NCI-H345 (cell line): ENCODE data around the gene NBDY.
A peak's percentile ranks its signal among the peaks of the same experiment; 100 is the strongest.

Experiments
- DNase-seq: peaks from one replicate; lab custom pipeline; 2025; lab: John Stamatoyannopoulos, UW

Gene NBDY

DNA sequence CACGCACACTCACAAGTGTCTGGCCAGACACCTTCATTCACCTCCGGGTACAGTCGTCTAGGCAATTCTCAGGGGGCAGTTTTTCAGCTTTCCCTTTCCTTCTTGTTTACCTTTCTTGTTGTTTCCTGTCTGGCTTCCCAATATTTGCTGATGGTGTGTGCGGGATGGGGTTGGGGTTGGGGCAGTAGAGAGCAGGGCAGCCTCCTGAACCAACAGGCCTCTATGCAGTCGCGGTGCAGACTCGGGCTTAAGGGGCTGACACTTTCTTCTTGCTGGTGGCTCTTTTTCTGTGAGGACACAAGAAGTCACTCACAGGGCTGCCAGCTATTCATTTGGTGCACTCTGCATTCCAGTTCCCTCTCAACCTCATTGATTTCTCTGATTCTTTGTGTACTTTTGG, 56.4 kb downstream of the NBDY start:
- no peak for DNase-seq

DNA sequence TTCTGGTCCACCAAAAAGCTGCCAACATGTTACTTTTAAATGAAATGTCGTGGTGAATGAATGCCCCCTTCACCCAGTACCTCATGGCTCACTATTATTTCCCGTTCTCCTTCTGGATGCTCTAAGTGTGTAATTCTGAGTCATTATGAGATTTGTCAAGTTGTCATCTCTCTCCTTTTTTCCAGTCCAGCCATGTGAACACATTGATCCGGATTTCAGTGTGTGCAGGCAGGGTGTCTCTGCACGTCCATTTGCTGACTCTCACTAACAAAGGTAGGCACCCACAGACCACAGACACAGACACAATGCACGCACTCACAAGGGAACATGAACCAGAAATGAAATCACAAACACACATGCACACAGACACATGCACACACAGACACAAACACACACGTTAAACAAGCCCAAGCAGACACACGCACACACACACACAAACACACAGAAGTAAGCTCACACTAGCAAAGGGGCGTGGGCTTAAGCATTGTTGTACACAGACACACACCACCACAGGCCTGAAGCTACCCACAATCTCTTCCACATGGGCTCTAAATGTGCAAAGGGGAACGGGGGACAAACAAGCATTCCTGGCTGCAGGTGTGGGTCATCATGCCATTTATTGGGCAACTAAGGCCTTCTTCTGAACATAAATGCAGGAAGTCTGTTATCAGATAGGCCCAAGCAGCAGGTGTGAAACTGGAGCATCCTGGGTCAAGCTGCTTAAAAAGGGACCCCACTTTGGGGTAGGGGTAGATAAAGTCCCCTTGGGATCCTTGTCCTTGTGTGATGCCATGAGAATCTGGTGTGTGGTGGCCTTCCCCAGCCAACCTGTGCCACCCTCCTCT, 58.1 kb downstream of the NBDY start:
- DNase-seq: no peak

DNA sequence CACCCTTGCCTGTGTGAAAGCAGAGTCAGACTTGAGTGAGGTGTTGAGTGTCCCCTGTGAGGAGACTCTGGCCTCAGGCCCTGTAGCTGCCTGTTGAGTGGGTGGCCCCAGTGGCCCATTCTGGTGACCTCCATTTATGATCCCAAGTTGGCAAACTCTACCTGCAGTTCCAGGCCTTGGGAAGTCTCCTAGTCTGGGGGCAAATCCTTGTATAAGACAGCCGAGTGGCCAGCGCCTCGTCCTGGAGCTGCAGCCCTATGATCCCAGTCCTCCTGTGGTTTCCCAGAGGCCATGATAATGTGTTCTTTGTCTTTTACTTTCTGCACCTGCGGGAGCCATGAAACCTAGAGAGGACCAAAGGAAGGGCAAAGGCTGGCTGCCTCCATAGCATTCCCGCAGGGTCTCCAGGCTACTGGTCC, 58.7 kb downstream of the NBDY start:
- no peak for DNase-seq

DNA sequence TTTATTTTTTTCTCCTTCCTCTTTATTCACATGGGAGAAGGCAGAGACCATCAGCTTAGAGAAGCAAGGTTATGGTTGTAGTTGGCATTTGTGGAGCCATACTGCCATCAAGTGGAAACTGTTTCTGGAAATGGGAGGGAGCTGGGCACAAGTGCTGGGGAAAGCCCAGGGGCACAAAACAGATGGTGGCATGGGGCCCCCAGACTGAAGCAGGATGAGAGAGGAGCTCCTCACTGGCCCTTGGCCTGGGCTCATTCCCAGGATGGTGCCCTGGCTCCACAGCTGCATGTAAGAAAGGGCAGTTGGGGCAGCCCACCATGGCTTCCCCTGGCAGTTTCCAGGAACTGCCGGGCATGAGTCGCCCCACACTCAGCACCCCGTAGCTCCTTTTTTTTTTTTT, 59.2 kb downstream of the NBDY start:
- DNase-seq: no peak

DNA sequence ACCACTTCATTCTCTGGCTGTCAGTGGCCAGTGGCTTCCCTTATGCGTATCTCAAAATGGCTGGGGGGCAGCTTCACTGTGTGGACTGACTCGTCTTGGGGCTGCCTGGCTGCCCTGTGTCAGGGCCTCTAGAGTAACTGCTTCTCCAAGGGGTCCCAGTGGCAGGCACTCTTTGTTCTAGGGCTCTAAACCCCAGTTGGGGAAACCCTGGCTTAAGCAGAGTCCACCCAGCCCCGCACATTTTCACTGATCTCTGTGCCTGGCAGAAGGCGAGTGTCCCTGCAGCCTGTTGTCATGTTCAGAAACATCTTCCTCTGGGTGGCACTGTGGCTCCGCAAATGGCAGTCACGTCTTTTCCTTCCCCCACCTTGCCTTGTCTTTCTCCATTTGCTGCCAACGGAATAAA, 59.7 kb downstream of the NBDY start:
- no peak for DNase-seq

DNA sequence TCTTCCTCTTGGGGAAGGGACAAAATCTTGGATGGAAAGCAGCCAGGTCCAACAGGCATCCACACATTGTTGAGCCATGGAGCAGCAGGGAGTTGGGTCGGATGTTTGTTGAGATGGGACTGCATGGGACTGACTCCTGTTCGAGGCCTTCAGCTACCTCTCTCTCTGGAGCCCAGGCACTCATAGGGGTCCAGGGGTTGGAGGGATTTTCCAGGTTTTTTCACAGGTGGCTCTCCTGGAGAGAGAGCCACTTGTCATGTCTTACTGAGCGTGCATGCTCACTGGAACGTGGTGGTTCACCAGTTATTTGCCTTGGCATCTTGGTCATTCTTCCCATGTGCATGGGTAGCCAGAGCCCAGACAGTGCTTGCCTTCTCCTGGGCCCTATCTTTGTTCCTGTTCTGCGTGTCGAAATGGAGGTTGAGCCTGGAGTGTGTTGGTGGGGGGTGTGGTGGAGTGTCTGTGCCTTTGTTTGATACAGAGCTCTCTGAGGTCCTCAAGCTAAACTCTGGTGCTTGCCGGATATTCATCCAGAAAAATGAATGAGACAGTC, 60.6 kb downstream of the NBDY start:
- DNase-seq: no peak

DNA sequence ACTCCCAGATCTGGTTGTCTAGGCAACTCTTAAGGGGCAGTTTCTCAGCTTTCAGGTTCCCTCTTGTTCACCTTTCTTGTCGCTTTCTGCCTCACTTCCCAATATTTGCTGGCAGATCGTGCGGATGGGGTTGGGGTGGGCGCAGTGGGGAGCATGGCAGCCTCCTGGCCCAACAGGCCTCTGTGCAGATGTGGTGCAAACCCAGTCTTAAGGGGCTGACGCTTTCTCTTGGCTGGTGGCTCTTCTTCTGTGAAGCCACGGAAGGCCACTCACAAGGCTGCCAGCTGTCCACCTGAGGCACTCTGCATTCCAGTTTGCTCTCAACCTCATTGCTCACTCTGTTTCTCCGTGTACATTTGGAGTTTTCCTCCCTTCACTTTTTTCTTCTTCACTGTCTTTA, 61.7 kb downstream of the NBDY start:
- no peak for DNase-seq

DNA sequence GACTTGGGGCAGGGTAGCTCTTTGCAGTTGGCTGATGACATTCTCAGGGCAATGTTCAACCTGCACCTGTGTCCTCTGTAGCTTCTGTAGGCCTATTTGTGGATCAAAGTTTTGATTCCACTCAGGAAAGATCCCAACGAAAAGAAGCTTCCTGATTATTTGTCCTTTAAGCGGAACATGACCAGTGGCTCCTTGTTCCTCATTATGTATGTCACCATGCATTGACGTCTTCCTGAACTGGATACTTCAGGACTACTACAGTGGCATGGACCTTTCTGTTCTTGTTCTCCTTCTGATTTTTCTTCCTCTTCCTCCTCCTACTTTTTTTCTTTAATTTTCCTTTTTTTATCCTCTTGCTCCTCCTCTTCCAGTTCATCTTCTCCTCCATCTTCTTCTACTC, 62.4 kb downstream of the NBDY start:
- no peak for DNase-seq

DNA sequence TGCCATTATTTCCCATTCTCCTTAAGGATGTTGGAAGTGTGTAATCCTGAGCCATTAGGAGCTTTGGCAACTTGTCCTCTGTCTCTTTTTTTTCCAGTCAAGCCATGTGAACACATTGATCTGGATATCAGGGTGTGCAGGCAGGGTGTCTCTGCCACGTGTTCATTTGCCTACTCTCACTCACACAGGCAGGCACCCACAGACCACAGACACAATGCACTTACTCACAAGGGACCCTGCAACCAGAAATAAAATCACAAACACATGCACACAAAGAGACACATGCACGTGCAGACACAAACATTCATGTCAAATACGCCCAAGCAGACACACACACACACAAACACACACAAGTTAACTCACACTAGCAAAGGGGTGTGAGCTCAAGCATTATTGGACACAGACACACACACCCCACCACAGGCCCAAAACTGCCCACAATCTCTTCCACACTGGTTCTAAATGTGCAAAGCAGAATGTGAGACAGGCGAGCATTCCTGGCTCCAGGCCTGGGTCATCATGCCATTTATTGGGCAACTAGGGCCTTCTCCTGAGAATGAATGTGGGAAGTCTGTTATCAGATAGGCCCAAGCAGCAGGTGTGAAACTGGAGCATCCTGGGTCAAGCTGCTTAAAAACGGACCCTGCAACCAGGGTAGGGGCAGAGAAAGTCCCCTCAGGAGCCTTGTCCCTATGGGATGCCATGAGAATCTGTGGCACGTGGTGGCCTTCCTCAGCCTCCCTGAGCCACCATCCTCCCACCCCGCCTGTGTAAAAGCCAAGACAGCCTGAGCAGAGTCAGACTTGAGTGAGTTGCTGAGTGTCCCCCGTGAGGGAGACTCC, 63.4 kb downstream of the NBDY start:
- DNase-seq: no peak

DNA sequence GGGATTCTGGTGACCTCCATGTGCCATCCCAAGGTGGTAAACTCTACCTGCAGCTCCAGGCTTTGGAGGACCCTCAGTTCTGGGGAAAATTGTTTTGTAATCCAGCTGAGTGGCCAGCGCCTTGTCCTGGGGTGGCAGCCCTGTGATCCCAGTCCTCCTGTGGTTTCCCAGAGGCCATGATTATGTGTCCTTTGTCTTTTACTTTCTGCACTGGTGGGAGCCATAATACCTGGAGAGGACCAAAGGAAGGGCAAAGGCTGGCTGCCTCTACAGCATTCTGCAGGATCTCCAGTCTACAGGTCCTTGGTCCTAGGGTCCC, 64.0 kb downstream of the NBDY start:
- no peak for DNase-seq

DNA sequence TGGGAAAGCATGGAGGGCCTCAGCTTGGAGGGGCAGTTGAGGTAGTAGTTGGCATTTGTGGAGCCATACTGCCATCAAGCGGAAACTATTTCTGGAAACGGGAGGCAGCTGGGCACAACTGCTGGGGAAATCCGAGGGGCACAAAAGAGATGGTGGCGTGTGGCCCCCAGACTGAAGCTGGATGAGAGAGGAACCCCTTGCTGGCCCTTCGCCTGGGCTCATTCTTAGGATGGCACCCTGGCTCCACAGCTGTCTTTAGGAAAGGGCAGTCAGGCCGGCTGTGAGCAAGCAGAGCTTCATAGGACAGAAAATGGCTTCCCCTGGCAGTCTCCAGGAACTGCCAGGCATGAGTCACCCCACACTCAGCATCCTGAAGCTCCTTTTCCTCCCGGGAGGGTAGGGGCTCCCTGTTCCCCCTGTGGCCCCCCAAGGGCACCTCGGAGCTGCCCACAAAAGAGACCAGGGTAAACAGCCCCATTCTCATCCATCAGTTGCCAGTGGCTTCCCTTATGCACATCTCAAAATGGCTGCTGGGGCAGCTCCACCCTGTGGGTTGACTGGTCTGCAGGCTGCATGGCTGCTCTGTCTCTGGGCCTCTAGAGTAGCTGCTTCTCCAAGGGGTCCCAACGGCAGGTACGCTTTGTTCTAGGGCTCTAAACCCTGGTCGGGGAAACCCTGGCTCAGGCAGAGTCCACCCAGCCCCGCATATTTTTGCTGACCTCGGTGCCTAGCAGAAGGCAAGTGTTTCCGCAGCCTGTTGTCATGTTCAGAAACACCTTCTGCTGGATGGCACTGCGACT, 64.7 kb downstream of the NBDY start:
- no peak for DNase-seq

DNA sequence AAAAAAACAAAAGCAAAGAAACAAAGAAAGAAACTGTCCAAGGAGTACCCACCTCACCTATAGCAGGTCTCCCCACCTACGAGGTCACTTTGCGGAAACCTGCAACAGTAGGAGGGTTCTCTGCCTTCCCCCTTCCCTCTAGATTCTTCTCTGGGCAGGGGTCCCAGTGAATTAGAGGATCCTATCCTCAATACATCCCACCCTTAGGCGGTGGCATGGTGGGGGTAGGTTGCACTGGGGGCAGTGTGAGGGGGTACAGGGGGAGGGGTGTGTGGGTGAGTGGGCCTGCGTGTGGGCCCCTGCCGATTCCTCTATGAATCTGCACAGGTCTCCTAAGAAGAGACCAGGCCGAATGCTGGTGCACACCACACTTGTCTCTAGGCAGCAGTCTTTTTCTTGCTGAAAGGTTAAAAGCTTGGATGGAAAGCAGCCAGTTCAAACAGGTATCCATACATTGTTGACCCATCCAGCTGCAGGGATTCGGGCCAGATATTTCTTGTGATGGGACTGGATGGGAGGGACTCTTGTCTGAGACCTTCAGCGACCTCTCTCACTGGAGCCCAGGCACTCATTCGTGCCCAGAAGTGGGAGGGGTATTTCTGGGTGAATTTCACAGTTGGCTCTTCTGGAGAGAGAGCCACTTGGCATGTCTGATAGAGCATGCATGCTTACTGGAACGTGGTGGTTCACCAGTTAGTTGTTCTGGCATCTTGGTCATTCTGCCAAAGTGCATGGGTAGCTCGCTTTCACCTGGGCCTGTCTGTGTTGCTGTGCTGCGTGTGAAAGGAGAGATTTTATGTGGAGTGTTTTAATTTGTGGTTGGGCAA, 65.6 kb downstream of the NBDY start:
- no peak for DNase-seq

DNA sequence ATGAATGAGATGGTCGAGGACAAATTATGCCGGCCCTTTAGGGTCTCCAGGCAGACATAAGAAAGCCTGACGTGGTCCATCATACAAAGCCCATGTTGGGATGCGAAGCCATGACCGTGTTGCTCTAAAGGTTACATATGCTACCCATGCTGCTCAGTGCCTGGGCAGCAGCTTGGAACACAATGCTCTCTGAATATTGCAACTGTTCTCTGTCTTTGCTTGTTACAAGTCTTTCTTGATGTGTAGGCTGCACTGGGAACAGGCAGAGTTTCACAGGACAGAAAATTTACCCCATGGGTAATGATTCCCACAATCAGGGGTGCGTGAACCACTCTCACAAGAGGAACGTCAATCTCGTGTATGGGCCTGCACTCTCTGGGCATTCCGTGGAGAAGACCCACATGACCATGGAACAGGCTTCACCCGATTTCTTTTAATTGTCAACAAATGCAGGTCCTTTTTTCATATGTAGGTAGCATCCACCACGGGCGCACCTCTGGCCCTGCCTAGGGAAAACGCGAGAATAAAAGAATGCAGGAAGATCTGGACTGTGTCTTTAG, 66.3 kb downstream of the NBDY start:
- no peak for DNase-seq

DNA sequence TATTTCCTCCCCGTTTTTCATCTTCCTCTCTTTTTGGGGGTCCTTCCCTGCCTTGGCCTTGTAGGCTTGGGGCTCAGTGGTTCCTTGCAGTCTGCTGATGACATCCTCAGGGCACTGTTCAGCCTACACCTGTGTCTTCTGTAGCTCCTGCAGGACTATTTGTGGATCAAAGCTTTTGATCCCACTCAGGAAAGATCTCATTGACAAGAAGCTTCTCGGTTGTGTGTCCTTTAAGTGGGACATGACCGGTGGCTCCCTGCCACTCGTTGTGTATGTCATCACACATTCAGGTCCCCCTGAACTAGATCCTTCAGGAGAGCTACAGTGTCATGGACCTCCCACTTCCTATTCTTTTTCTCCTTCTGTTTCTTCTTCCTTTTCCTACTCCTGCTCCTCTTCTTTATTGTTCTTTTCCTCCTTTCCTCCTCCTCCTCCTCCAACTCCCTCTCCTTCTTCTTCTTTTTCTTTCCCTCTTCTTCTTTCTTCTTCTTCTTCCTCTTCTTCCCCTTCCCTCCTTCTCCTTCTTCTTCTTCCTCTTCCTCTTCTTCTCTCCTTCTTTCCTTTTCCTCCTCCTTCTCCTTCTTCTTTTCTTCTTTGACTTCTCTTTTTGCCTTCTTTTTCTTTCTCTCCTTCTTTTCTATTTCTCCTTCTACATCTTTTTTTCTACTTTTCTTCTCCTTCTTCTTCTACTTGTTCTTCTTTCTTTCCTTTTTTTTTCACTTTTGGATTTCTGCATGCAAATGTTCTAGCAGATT, 67.8 kb downstream of the NBDY start:
- DNase-seq: no peak

DNA sequence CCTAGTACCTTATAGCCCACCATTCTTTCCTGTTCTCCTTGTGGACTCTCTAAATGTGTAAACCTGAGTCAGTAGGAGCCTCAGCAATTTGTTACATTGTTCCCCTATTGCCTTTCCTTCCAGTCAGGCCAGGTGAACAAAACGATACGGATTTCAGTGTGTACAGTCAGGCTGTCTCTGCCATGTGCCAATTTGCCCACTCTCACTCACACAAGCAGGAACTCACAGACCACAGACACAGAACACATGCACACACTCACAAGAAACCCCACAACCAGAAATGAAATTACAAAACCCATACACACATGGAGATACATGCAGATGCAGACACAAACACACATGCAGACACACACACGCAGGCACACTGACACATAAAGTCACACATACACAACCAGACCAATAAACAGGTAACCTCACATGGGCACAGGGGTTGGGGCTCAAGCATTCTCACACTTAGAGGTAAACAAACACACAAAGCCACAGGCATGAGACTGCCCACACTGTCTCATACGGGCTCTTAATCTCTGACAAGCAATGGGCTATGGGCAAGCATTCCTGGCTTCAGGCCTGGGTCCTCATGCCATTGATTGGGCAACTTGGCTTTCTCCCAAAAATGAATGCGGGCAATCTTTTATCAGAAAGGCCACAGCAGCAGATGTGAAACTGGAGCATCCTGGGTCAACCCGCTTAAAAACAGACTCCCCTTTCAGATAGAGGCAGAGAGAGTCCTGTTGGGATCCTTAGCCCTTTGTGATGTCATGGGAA, 68.7 kb downstream of the NBDY start:
- no peak for DNase-seq

DNA sequence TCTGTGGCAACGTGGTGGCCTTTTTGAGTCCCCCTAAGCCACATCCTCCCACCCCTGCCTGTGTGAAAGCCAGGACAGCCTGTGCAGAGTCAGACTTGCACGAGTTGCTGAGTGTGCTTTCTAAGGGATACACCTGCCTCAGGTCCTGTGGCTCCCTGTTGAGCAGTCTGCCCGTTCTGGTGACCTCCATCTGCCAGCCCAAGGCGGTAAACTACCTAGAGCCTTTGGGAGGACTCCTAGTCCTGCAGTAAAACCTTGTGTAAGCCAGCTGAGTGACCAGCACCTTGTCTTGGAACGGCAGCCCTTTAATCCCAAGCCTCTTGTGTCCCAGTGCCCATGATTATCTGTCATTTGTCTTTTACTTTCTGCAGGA, 69.3 kb downstream of the NBDY start:
- no peak for DNase-seq

DNA sequence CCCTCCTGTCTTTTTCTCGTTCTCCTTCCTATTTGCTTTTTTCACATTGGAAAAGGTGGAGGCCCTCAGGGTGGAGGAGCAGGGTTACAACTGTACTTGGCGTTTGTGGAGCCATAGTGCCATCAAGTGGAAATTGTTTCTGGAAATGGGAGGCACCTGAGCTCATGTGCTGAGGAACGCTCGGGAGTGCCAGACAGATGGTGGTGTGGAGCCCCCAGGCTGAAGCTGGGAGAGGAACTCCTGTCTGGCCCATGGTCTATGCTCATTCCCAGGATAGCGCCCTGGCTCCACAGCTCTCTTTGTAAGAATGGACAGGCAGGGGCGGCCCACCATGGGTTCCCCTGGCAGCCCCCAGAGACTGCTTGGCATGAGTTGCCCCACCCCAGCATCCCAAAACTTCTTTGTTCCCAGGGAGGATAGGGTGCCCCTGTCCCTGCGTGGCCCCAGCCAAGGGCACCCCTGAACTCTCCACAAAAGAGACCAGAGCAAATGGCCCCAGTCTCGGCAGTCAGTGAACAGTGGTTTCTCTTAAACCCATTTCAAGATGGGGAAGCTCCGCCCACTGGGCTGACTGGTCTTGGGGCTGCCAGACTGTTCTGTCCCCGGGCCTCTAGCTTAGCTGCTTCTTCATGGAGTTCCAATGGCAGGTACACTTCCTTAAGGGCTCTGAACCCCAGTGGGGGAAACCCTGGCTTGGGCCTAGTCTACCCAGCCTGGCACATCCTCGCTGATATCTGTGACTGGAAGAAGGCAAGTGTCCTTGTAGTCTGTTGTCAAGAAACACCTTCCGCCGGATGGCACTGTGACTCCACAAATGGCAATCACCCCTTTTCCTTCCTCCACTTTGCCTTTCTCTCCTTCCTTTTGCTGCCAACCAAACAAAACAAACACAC, 70.1 kb downstream of the NBDY start:
- DNase-seq: peak; percentile 63

DNA sequence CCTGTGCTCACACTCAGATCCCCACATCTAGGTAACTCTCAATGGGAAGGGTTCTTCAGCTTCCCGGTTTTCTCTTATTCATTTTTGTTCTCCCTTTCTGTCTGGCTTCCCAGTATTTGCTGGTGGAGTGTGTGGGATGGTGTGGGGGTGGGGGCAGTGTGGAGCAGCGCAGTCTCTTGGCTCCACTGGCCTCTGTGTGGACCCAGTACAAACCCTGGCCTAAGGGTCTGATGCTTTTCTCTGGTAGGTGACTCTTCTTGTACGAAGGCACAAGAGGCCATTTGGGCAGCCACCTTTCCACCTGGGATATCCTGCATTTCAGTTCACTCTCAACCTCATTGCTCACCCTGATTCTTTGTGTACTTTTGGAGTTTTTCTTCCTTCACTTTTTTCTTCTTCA, 71.3 kb downstream of the NBDY start:
- DNase-seq: no peak

DNA sequence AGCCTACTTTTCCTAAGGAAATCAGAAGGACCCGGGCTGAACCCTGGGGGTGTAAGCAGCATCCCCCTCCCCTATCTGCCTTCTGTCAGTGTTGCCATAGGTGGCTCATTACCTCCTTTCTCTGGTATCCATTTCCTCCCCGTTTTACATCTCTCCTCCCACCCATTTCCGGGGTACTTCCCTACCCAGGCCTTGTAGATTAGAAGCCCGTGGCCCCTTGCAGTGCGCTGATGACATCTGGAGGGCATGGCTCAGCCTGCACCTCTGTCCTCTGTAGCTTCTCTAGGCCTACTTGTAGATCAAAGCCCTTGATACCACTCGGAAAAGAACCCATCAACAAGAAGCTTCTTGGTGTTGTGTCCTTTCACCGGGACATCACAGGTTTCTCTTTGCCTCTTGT, 71.8 kb downstream of the NBDY start:
- no peak for DNase-seq
